Esophagus squamous epithelium (tissue), 4 donors: ENCODE measurements around the gene CAMKMT.

Source experiments
- CTCF ChIP-seq, 6 experiments: fragments of 450-650 bp in 4 of 6; fragments of 200-600 bp in 2 of 6; sonication (generic) in 2 of 6; IDR thresholded peaks; one replicate each; pipeline ENCODE4 v1.5.1; 2016 to 2019; ENCODE audit warnings: antibody characterized with exemption in 6 of 6, mild to moderate bottlenecking in 4 of 6, moderate library complexity in 4 of 6
- POLR2A ChIP-seq, 4 donors: fragments of 450-650 bp; IDR thresholded peaks; one replicate each; pipeline ENCODE4 v1.6.1; 2017; ENCODE audit warnings: antibody characterized with exemption in 4 of 4, mild to moderate bottlenecking in 4 of 4, moderate library complexity in 3 of 4

GRCh38 chr2:44798139-44798659, 436.5 kb downstream of the CAMKMT start:
- TF ChIP-seq CTCF (IDR thresholded peaks at IDR 0.05) (no peak), POLR2A (IDR thresholded peaks at IDR 0.05) (no peak)
